NCI-H2081 treated with DMSO at 0.1 percent for 48 hours (cell line): Measurements from ENCODE around the gene CTSD.

ENCODE experiments used
- DNase-seq: peaks from one replicate; lab custom pipeline; 2025; lab: John Stamatoyannopoulos, UW

The CTSD gene

GRCh38 chr11:1729692-1730011 is 34.1 kb downstream of the CTSD start:
- DNase-seq, result no peak

DNA sequence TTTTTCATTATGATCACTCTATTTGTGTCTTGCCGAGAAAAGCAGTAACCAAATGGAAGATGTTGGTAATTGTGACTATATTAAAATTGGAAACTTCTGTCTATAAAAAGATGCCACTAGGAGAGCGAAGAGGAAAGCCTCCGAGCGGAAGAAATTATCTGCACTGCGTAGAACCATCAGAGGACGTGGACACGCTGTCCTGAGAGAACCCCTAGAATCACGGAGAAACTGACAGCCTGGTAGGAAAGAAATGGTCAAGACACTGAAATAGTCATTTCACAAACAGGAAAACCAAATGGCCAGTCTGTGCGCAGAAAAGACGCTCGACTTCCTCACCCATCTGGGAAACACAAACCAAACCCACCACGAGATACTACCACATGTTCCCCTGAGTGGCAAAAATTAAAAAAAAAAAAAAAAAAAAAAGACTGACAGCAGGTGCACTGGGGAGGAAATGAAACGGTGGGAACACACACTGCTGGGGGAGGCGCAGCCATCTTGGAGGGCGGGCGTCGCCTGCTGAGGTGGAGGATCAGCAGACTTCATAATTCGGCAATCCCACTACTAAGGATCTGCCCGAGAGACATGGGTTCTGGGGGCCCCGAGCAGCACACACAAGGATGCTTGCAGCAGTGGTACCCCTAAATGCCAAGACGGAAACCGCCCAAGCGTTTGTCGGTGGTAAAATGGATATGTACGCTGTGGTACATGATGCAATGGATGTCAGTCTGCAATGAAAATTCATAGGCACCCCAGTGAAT is 34.6 kb downstream of the CTSD start:
- no peak for DNase-seq

- DNase-seq, result no peak
Observed at GRCh38 chr11:1728301-1728700, 35.4 kb downstream of the CTSD start.

- DNase-seq, result no peak
Observed at GRCh38 chr11:1727861-1728260, 35.9 kb downstream of the CTSD start.

GRCh38 chr11:1727096-1727690 is 36.5 kb downstream of the CTSD start:
- no peak for DNase-seq

DNA sequence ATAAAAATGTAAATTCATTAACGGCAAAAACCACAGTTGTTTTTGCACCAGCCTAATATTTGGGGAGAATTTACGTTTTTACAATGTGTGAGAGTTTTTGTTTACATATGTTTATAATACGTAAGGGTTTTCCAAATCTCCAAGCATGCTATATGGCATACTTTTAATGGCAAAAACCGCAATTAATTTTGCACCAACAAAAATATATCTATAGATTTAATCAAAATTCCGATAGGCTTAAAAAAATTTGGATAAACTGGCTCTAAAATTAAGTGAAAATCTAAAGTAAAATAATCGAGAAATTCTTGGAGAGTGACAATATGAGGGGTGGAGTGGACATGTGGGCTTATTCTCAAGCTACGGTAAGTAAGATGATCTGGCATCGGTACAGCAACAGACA is 43.9 kb downstream of the CTSD start:
- no peak for DNase-seq

DNA sequence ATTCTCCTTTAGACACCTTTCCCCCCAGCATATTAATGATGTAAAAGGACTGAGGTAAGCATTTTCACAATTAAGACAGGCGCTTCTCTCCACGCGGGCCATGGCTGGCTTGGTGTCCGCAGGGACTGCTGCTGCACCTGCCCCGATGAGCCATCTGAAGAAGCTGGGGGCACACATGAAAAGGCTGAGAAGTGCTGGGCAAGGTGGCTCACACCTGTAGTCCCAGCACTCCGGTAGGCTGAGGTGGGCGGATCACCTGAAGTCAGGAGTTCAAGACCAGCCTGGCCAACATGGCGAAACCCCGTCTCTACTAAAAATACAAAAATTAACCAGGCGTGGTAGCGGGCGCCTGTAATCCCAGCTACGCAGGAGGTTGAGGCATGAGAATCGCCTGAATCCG is 45.4 kb downstream of the CTSD start:
- no peak for DNase-seq

GRCh38 chr11:1717745-1718144 is 46.0 kb downstream of the CTSD start:
- DNase-seq, result no peak

- DNase-seq, result no peak
Observed at GRCh38 chr11:1714908-1715885, 48.5 kb downstream of the CTSD start.

DNA sequence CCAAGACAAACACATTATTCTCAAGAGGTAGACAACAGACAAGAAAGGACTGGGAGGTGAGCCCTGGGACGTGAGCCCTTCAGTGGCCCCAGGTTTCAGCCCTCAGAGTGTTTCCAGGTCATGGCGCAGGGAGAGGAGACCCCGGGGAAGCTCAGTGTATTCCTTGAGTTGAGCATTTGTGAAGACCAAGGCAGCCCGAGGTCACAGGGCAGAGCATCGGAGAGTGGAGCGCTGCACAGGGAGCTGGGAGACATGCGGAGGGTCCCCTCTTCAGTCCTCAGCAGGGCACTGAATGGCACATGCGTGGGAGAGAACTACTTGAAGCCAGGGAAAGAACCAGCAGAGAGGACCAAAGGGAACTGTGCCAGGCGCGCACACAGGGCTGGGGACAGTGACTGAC is 55.0 kb downstream of the CTSD start:
- no peak for DNase-seq

DNA sequence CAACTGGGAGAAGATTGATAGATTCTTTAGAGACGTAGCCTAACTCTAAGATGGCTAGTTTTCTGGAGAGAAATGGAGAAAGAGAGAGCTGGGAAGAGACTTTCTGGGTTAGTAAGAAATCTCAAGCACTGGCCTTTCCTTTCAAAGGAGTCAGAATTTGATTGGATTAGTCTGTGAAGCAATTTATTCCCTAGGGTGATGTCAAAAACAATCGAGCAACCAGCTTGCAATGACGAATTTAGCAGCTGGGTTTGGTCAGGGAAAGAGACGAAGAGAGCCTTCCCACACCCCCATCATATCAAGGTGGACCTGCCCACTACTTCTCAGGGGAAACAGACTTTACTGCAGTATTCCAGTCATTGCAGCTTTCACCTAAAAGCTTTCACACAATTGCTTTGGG is 56.0 kb downstream of the CTSD start:
- no peak for DNase-seq

GRCh38 chr11:1706634-1707400 is 56.9 kb downstream of the CTSD start:
- DNase-seq, result no peak

DNA sequence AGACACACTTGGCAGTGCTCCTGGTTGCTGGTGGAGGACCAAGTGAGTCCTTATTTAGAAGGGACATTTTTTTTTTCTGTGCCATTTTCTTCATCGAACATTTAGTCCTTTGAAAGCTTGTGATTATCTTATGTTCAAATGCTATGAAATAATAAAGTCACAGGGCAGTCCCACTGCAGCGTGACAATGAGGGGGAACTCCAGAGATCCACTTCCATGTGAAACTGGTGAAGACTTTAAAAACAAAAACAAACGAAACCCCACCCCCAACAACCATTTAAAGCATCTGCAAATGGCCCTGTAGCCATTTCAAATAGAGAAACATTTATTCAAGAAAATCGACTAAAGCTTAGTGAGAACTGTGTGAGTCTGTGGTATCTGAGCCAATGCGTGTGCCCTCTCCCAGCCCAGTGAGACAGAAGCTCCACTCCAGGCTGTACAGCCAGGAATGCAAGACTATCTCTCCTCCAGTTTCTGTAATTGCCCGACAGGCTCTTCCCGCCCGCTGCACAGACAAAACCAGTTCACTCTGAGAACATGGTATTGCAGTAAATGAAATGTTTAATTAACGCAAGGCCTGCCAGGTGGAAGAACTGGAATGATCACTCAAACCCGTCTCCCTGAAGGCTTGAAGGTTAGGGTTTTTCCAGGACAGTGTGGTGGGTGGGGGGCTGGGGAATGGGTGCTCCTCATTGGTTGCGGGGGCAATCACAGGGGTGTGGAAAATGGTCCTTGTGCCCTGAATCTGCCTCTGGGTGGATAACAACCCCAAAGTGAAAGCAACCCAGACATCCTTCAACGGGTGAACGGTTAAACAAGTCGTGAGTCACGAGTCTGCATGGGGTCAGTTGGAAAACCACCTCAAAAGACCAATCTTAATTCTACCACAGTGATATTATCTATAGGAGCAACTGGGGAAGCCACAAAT is 58.3 kb downstream of the CTSD start:
- no peak for DNase-seq

DNA sequence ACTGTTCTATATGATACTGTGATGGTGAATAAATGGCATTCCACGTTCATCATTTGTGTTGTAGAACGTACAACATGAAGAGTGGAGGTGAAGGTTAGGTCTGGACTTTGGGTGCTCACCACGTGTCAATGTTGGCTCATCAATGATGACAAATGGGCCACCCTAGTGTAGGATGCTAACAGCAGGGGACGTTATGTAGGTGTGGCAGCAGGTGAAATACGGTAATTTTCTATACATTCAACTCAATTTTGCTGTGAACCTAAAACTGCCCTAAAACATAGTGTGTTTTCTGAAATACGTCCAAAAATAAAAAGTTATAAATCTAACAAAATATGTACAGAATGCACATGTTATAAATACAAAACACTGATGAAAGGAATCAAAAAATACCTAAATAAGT is 60.6 kb downstream of the CTSD start:
- DNase-seq, result no peak
